OCI-LY3 (cell line): Measurements from ENCODE around the gene SPG7.

Source experiments
- H2AFZ ChIP-seq: fragments of 200-600, 300-600 bp; shearing (Covaris generic); 2 replicates; pipeline ENCODE4 v1.6.0; 2014; ENCODE audit warnings: antibody characterized with exemption, low read depth, low read length
- H3K27ac ChIP-seq: fragments of 200-600, 300-600 bp; sonication (generic); 2 replicates; pipeline ENCODE4 v1.5.1; 2014; ENCODE audit warnings: mild to moderate bottlenecking, low read length, moderate library complexity, mixed read lengths
- H3K27me3 ChIP-seq: fragments of 200-600, 300-600 bp; sonication (generic); 2 replicates; pipeline ENCODE4 v1.6.1; 2014; ENCODE audit warnings: low read depth, low read length, mixed read lengths
- H3K36me3 ChIP-seq: fragments of 200-600, 300-600 bp; sonication (generic); replicated peaks from 2 replicates; pipeline ENCODE3; 2014; ENCODE audit warnings: low read depth, low read length, mixed read lengths
- H3K4me1 ChIP-seq: fragments of 300-600, 200-600 bp; sonication (generic); 2 replicates; pipeline ENCODE4 v1.6.1; 2014; ENCODE audit warnings: low read length, mixed read lengths
- H3K4me2 ChIP-seq: fragments of 200-600, 300-600 bp; sonication (generic); 2 replicates; pipeline ENCODE4 v1.6.1; 2014; ENCODE audit warnings: low read length, mixed read lengths
- H3K4me3 ChIP-seq: fragments of 300-600, 200-600 bp; sonication (generic); 2 replicates; pipeline ENCODE4 v1.5.1; 2014; ENCODE audit warnings: antibody characterized with exemption, mild to moderate bottlenecking, low read length, moderate library complexity
- H3K79me2 ChIP-seq: fragments of 300-600, 200-600 bp; shearing (Covaris generic); 2 replicates; pipeline ENCODE4 v1.6.1; 2014; ENCODE audit warnings: mild to moderate bottlenecking, low read length, mixed read lengths
- H3K9ac ChIP-seq: fragments of 300-600, 200-600 bp; shearing (Covaris generic); 2 replicates; pipeline ENCODE4 v1.6.0; 2014; ENCODE audit warnings: mild to moderate bottlenecking, low read length, moderate library complexity
- H3K9me3 ChIP-seq: fragments of 200-600, 300-600 bp; shearing (Covaris generic); 2 replicates; pipeline ENCODE4 v1.6.1; 2014; ENCODE audit warnings: low read length, mixed read lengths; ENCODE audit not compliant: insufficient read depth
- H4K20me1 ChIP-seq: fragments of 200-600, 300-600 bp; sonication (generic); 2 replicates; pipeline ENCODE4 v1.6.1; 2016; ENCODE audit warnings: low read length, mixed read lengths; ENCODE audit not compliant: insufficient read depth
- EZH2phosphoT487 ChIP-seq: fragments of 200-600 bp; shearing (Covaris generic); IDR thresholded peaks from 2 replicates; pipeline ENCODE4 v1.6.1; 2018; ENCODE audit warnings: antibody characterized with exemption, mixed run types, low read depth
- TF ChIP-seq, protein P1 (sequence below): fragments of 200-600, 300-600 bp; sonication (generic); IDR thresholded peaks from 2 replicates; pipeline ENCODE4 v1.5.1; 2014; ENCODE audit warnings: antibody characterized with exemption, low read length, low read depth

SPG7 gene

DNA sequence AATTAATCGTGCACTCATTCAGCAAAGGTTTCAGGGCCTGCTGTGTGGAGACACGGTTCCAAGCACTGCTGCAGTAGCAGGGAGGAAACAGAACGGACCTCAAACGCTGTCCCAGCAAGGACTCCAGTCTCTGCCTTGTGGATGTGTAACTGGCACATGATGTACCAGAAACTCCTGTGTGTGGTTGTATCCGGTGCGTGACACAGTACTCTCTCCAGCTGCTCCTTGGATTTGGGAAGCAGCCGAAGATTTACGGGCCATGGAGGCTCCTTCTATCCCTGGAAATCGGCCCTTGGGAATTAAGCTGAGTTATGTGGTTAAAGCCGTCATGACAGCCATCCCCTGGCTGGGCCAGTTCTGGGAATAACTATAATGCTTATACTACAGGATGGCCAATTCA lies 9.4 kb upstream of the SPG7 start:
- Histone ChIP-seq H3K27ac (no peak overlapping the region), H3K4me2 (no peak overlapping the region), H3K4me3 (no peak overlapping the region), H3K79me2 (no peaks in the 10 kb centered on the region), H2AFZ (no peak overlapping the region), H3K27me3 (no peaks in the 10 kb centered on the region), H3K36me3 (no peaks in the 10 kb centered on the region), H4K20me1 (no peaks in the 10 kb centered on the region), H3K9ac (no peak overlapping the region), H3K4me1 (no peaks in the 10 kb centered on the region), H3K9me3 (no peaks in the 10 kb centered on the region)
- TF ChIP-seq, protein P1, sequence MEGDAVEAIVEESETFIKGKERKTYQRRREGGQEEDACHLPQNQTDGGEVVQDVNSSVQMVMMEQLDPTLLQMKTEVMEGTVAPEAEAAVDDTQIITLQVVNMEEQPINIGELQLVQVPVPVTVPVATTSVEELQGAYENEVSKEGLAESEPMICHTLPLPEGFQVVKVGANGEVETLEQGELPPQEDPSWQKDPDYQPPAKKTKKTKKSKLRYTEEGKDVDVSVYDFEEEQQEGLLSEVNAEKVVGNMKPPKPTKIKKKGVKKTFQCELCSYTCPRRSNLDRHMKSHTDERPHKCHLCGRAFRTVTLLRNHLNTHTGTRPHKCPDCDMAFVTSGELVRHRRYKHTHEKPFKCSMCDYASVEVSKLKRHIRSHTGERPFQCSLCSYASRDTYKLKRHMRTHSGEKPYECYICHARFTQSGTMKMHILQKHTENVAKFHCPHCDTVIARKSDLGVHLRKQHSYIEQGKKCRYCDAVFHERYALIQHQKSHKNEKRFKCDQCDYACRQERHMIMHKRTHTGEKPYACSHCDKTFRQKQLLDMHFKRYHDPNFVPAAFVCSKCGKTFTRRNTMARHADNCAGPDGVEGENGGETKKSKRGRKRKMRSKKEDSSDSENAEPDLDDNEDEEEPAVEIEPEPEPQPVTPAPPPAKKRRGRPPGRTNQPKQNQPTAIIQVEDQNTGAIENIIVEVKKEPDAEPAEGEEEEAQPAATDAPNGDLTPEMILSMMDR: no peak
- no peak for TF ChIP-seq EZH2phosphoT487

DNA sequence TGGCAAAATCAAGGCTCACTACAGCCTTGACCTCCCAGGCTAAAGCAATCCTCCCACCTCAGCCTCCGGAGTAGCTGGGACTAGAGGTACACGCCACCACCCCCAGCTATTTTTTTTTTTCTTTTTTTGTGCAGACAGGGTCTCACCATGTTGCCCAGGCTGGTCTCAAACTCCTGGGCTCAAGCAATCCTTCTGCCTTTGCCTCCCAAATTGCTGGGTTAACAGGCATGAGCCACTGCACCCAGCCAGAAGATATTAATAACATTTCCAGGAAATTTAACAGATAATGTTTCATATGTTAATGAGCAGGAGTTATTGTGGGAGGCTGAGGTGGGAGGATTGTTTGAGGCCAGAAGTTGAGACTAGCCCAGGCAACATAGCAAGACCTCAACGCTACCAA lies 8.4 kb upstream of the SPG7 start:
- Histone ChIP-seq H3K36me3 (no peaks in the 10 kb centered on the region), H3K27ac (no peak overlapping the region), H3K4me3 (no peak overlapping the region), H3K79me2 (no peaks in the 10 kb centered on the region), H3K4me2 (no peak overlapping the region), H3K27me3 (no peaks in the 10 kb centered on the region), H4K20me1 (no peaks in the 10 kb centered on the region), H2AFZ (no peak overlapping the region), H3K4me1 (no peaks in the 10 kb centered on the region), H3K9me3 (no peaks in the 10 kb centered on the region), H3K9ac (no peak overlapping the region)
- TF ChIP-seq, protein P1: no peak
- no peak for TF ChIP-seq EZH2phosphoT487

DNA sequence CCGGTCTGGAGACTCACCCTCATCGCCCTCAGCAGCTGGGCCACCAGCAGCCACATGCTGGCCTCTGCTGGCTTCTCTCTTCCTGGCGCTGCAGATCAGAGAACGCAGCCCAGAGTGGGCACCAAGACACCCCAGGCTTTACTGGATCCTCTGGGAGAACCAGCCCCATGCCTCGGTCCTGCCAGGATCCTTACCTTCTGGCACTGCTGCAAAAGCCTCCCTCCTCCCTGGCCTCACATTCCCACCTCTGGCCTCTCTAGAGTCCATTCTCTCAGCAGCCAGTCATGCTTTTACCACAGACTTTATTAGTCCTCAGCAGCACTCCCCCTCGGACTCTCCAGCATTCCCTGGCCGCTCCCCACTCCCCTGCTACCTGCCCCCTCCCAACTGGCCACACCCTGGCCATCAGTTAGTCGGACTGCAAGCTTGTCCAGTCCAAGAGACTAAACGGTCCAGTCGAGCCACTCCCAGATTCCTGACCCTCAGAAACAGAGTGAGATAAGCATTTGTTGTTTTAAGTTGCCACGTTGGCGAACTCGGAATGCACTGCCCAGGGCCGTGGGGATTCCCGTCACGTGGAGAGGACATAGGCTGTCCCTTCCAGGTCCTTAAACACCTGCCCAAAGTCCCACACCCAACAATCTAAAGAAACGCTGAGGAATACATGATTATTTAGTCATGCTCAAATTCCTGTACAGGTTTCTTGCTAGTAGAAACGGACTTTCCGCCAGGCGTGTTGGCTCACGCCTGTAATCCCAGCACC lies 5.9 kb upstream of the SPG7 start:
- Histone ChIP-seq H2AFZ (no peak overlapping the region), H3K4me2 (no peak overlapping the region)

DNA sequence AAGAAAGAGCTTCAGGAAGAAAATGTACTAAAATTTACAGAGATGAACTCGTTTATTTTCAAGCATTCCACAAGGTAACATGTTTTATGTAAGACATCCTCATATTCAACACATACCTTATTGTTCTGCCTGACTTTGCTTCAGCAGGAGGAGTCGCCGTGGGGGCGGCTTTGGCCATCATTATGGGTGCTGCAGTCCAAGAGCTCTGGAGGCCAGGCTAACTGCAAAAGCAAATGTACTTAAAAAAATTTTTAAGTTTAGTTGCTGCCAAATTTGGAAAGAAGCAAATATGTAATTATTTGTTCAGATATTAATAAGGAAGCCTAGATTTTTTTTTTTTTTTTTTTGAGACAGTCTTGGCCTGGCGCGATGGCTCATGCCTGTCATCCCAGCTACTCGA lies 4.1 kb upstream of the SPG7 start:
- H3K9me3 ChIP-seq: no peaks in the 10 kb centered on the region
- H3K4me1 ChIP-seq: peaks cover 24% of the 10 kb centered on the region
- H3K4me3 ChIP-seq: no peak overlapping the region
- no peaks in the 10 kb centered on the region for H3K36me3 ChIP-seq
- no peaks in the 10 kb centered on the region for H3K27me3 ChIP-seq
- H3K79me2 ChIP-seq: peaks cover 22% of the 10 kb centered on the region
- H3K27ac ChIP-seq: no peak overlapping the region
- H4K20me1 ChIP-seq: no peaks in the 10 kb centered on the region
- TF ChIP-seq EZH2phosphoT487: no peak
- TF ChIP-seq, protein P1: no peak
- H3K4me2 ChIP-seq: no peak overlapping the region
- H2AFZ ChIP-seq: no peak overlapping the region
- H3K9ac ChIP-seq: no peak overlapping the region

More for the DNA sequence above, 5.9 kb upstream of the SPG7 start:
- H3K9me3 ChIP-seq: no peaks in the 10 kb centered on the region
- no peak overlapping the region for H3K27ac ChIP-seq
- H3K4me3 ChIP-seq: no peak overlapping the region
- H4K20me1 ChIP-seq: no peaks in the 10 kb centered on the region
- H3K9ac ChIP-seq: no peak overlapping the region
- TF ChIP-seq EZH2phosphoT487: no peak
- TF ChIP-seq, protein P1: no peak
- peaks cover 5% of the 10 kb centered on the region for H3K79me2 ChIP-seq
- H3K27me3 ChIP-seq: no peaks in the 10 kb centered on the region
- peaks cover 21% of the 10 kb centered on the region for H3K4me1 ChIP-seq
- no peaks in the 10 kb centered on the region for H3K36me3 ChIP-seq
